Measurements from ENCODE around the gene HPDL. TPM values are rescaled to one million over a fixed set of nuclear protein-coding genes. Genes with fewer than 3 reads are reported as not detected.

The HPDL gene
- total and polyA plus RNA-seq, 10 of the 15 experiments (the other 5 are each of a cell fraction or from before 2014, with no cell fraction given), result 1.3 to 75.5 (median 31.8) TPM

DNA sequence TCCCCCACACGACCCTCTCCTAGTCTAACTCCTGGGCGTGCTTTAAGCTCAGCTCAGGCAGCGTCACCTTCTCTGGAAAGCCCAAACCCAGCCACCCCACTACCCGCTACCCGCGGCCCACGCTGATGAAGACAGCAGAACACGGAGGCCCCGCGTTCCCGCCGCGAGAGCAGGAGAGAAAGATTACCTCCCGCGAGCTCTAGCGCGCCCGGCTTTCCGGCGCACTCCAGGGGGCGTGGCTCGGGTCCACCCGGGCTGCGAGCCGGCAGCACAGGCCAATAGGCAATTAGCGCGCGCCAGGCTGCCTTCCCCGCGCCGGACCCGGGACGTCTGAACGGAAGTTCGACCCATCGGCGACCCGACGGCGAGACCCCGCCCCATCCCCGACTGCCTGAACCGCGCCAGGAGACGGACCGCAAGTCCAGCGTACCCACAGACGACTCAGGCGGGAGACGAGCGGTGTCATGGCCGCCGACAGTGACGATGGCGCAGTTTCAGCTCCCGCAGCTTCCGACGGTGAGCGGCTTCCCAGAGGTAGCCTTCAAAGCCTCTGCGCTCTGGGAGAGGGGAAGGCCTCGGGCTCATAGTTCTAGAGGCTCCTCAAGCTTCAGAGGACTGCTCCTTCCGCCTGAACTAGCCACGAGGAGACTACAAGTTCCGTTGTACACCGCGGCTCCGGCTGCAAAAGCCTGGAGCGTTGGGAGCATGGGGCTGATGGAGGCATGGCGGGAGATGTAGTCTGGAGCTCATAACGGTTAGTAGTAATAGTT, 13.3 kb downstream of the HPDL start, which contains the start of the genes MUTYH and TOE1:
Gene MUTYH (minus strand): TSS at position 652 of the 770 bp plus-strand sequence. CDS start 5,935 bp downstream, outside the sequence.
Gene TOE1 (plus strand): TSS at position 382 of the 770 bp plus-strand sequence. CDS start 83 bp downstream, at position 465.
- H3K9me3 ChIP-seq (replicated peaks; ENCODE audit: control insufficient read depth, insufficient read depth, low read length), result no peaks in the 10 kb centered on the region
- POLR2A ChIA-PET, result interaction anchor here (0.5 to 5.4 kb wide), 30 partner anchors 8 to 1131 kb away, joined by 3 to 98 read pairs (median 5); partner anchors contain the start of genes AKR1A1, CCDC163, EIF2B3 and GPBP1L1
- FAIRE-seq (peak; percentile 89), ATAC-seq (peak; percentile 92), DNase-seq (ENCODE audit: low read depth, low spot score) (peak; percentile 73)
- H3K36me3 ChIP-seq (ENCODE audit: control insufficient read depth in 2 of 2, insufficient read depth in 2 of 2, low read length in 1 of 2), result peaks cover 19 to 25% of the 10 kb centered on the region in 2 experiments
- H3K27ac ChIP-seq (ENCODE audit: control insufficient read depth, insufficient read depth), result peak within 1 kb of the TSS; percentile 93
- peak within 1 kb of the TSS; percentile 98 for H3K9ac ChIP-seq (ENCODE audit: control insufficient read depth, insufficient read depth, low read length)
- H3K4me3 ChIP-seq, result peak within 1 kb of the TSS; percentile 71
- peak within 1 kb of the TSS; percentile 95 for H3K4me2 ChIP-seq (ENCODE audit: control insufficient read depth, insufficient read depth)
- in situ Hi-C loops (cut with MboI), result no loop called here
- H3K27me3 ChIP-seq (replicated peaks in 1 of 2; ENCODE audit: control insufficient read depth in 2 of 2, insufficient read depth in 2 of 2, low read length in 1 of 2), result no peaks in the 10 kb centered on the region
- H3K4me1 ChIP-seq (ENCODE audit: control insufficient read depth, insufficient read depth, low read length), result peaks cover 11% of the 10 kb centered on the region
- SMC1A ChIA-PET (ENCODE audit: uncharacterized antibody, unreplicated experiment), result interaction anchor here (0.6 to 7.9 kb wide), 26 partner anchors 8 to 328 kb away, joined by 3 to 73 read pairs (median 6); partner anchors contain the start of genes CCDC163, HPDL, MMACHC and TESK2
- 1% methylated on average over 69 of the region's 70 CpGs for WGBS (ENCODE audit: insufficient coverage, insufficient replicate concordance, low lambda C conversion rate, missing lambda C conversion rate)
- intact Hi-C loops (cut with micrococcal nuclease; ENCODE audit: unreplicated experiment), result loop anchor here (1.0 to 5.0 kb wide), 4 partner anchors 36 to 347 kb away; partner anchors contain the start of genes CCDC163, GPBP1L1, HECTD3 and MMACHC
- RAD21 ChIA-PET (ENCODE audit: unreplicated experiment), result interaction anchor here (0.5 to 4.1 kb wide), 32 partner anchors 8 to 618 kb away, joined by 3 to 83 read pairs (median 4); partner anchors contain the start of genes CCDC163, HECTD3, HPDL and MMACHC
- peak within 1 kb of the TSS; percentile 81 for H2AFZ ChIP-seq (ENCODE audit: control insufficient read depth, low read depth, low read length)
- no peaks in the 10 kb centered on the region for H4K20me1 ChIP-seq (ENCODE audit: control insufficient read depth, insufficient read depth)
- CTCF ChIA-PET, result interaction anchor here (0.6 to 6.6 kb wide), 22 partner anchors 13 to 328 kb away, joined by 3 to 94 read pairs (median 6); partner anchors contain the start of genes CCDC163, HECTD3, HPDL and MMACHC
- BruUV-seq (replicated peaks), result no TSS peak
- peaks cover 38% of the 10 kb centered on the region for H3K79me2 ChIP-seq (ENCODE audit: control insufficient read depth, insufficient read depth, low read length)
- TF ChIP-seq EP300 (IDR thresholded peaks at IDR 0.05; ENCODE audit: borderline replicate concordance in 1 of 2, control insufficient read depth in 1 of 2, low read depth in 2 of 2, low read length in 2 of 2), result no peak
- TF ChIP-seq YY1 (IDR thresholded peaks at IDR 0.05; ENCODE audit: low read depth, low read length), result peak; percentile 94
- TF ChIP-seq NFIC (IDR thresholded peaks at IDR 0.05; ENCODE audit: low read depth, low read length), result no peak
- TF ChIP-seq NFYB (IDR thresholded peaks at IDR 0.05; ENCODE audit: insufficient read depth, low read depth, low read length), result peak; percentile 25; the same call in 1 of the 2 replicates
- TF ChIP-seq, protein P1, sequence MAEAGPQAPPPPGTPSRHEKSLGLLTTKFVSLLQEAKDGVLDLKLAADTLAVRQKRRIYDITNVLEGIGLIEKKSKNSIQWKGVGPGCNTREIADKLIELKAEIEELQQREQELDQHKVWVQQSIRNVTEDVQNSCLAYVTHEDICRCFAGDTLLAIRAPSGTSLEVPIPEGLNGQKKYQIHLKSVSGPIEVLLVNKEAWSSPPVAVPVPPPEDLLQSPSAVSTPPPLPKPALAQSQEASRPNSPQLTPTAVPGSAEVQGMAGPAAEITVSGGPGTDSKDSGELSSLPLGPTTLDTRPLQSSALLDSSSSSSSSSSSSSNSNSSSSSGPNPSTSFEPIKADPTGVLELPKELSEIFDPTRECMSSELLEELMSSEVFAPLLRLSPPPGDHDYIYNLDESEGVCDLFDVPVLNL (IDR thresholded peaks at IDR 0.05; ENCODE audit: low read depth, low read length), result peak; percentile 78; the same call in 1 of the 2 replicates
- TF ChIP-seq, protein P2, sequence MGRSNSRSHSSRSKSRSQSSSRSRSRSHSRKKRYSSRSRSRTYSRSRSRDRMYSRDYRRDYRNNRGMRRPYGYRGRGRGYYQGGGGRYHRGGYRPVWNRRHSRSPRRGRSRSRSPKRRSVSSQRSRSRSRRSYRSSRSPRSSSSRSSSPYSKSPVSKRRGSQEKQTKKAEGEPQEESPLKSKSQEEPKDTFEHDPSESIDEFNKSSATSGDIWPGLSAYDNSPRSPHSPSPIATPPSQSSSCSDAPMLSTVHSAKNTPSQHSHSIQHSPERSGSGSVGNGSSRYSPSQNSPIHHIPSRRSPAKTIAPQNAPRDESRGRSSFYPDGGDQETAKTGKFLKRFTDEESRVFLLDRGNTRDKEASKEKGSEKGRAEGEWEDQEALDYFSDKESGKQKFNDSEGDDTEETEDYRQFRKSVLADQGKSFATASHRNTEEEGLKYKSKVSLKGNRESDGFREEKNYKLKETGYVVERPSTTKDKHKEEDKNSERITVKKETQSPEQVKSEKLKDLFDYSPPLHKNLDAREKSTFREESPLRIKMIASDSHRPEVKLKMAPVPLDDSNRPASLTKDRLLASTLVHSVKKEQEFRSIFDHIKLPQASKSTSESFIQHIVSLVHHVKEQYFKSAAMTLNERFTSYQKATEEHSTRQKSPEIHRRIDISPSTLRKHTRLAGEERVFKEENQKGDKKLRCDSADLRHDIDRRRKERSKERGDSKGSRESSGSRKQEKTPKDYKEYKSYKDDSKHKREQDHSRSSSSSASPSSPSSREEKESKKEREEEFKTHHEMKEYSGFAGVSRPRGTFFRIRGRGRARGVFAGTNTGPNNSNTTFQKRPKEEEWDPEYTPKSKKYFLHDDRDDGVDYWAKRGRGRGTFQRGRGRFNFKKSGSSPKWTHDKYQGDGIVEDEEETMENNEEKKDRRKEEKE (IDR thresholded peaks at IDR 0.05), result no peak
- TF ChIP-seq, protein P3, sequence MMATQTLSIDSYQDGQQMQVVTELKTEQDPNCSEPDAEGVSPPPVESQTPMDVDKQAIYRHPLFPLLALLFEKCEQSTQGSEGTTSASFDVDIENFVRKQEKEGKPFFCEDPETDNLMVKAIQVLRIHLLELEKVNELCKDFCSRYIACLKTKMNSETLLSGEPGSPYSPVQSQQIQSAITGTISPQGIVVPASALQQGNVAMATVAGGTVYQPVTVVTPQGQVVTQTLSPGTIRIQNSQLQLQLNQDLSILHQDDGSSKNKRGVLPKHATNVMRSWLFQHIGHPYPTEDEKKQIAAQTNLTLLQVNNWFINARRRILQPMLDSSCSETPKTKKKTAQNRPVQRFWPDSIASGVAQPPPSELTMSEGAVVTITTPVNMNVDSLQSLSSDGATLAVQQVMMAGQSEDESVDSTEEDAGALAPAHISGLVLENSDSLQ (IDR thresholded peaks at IDR 0.05), result peak; percentile 61
- TF ChIP-seq BHLHE40 (IDR thresholded peaks at IDR 0.05; ENCODE audit: borderline replicate concordance in 1 of 2, low read depth in 2 of 2, low read length in 1 of 2), result peak in 1 of 2 experiments; percentile 46; a peak in 2 of 4 replicates
- peak; percentile 97 for TF ChIP-seq POLR2A (IDR thresholded peaks at IDR 0.05; ENCODE audit: low read depth, low read length)
- no peak; the same call in 1 of the 2 replicates for TF ChIP-seq MYB (IDR thresholded peaks at IDR 0.05; ENCODE audit: borderline replicate concordance, low read depth, low read length)
- TF ChIP-seq, protein P4, sequence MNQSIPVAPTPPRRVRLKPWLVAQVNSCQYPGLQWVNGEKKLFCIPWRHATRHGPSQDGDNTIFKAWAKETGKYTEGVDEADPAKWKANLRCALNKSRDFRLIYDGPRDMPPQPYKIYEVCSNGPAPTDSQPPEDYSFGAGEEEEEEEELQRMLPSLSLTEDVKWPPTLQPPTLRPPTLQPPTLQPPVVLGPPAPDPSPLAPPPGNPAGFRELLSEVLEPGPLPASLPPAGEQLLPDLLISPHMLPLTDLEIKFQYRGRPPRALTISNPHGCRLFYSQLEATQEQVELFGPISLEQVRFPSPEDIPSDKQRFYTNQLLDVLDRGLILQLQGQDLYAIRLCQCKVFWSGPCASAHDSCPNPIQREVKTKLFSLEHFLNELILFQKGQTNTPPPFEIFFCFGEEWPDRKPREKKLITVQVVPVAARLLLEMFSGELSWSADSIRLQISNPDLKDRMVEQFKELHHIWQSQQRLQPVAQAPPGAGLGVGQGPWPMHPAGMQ (IDR thresholded peaks at IDR 0.05; ENCODE audit: borderline replicate concordance), result no peak
- TF ChIP-seq CHD1 (IDR thresholded peaks at IDR 0.05; ENCODE audit: low read depth, low read length), result no peak
- peak; percentile 57 for TF ChIP-seq RUNX3 (IDR thresholded peaks at IDR 0.05; ENCODE audit: low read length)
- peak; percentile 51 for TF ChIP-seq MYC (IDR thresholded peaks at IDR 0.05; ENCODE audit: insufficient read depth, insufficient read length, insufficient replicate concordance, low read length, severe bottlenecking)
